ENCODE results near the gene ARHGEF40. TPM values are rescaled to one million over a fixed set of nuclear protein-coding genes. Genes with fewer than 3 reads are reported as not detected.

Gene ARHGEF40
- polyA plus RNA-seq, 1 donor (not counting 4 experiments of a cell fraction or from before 2014, with no cell fraction given), result 8.7 TPM

DNA sequence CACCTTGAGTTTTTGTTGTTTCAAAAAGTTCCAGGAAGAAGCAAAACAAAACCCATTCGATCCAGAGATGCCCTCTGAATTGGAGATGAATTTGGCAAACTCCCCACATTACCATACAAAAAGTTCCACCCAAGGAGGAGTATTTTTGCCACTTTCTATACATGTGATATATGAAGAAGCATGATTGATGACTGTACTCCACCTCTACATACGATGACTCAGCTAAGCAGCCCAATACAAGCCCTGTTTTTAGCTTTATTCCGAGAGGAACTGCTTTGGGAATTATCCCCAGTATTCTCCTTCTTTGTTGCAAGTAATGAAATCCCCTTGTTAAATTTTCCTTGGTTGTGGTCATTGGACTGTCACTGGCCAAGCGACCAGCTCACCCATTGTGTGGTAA lies 42.2 kb downstream of the ARHGEF40 start:
- dilution Hi-C loops (cut with MboI; ENCODE audit: extremely low pct_ligation_motif_present, low sequenced_read_pairs), result no loop called here
- no peaks in the 10 kb centered on the region for H3K9me3 ChIP-seq (ENCODE audit: control insufficient read depth, low read depth, low read length)

DNA sequence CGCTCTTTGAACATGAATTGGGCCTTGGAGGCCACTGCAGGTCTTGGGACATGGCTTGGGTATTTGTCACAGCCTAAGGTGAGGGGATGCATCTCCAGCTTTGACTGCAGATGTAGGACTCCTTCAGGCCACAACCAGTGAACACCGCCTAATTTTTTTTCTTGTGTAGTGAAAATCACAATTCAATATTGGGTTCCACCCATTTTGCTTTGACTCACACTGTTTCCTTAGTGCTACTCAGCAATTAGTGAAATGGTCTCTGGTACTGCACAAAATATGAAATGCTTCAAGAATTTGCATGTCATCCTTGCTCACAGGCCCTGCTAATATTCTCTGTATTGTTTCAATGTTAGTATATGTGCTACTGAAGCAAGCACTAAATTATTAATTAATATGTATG lies 43.3 kb downstream of the ARHGEF40 start:
- Histone ChIP-seq H3K9ac (ENCODE audit: control insufficient read depth, extremely low read depth, insufficient read depth, low read length) (no peak overlapping the region), H3K79me2 (ENCODE audit: control insufficient read depth, insufficient read depth, low read length) (no peaks in the 10 kb centered on the region), H3K27ac (ENCODE audit: control insufficient read depth, insufficient read depth, low read length) (no peak overlapping the region), H2AFZ (ENCODE audit: control insufficient read depth, low read length) (no peak overlapping the region), H3K9me1 (ENCODE audit: control insufficient read depth, extremely low read depth, insufficient read depth, low read length) (no peaks in the 10 kb centered on the region), H3K4me1 (ENCODE audit: control insufficient read depth, extremely low read depth, insufficient read depth, low read length) (peaks cover 8% of the 10 kb centered on the region), H3K4me2 (ENCODE audit: control insufficient read depth, extremely low read depth, insufficient read depth, low read depth, low read length) (no peak overlapping the region), H3K9me3 (ENCODE audit: control insufficient read depth, low read depth, low read length) (no peaks in the 10 kb centered on the region), H3K4me3 (ENCODE audit: control insufficient read depth in 2 of 3, extremely low read depth in 1 of 3, insufficient read depth in 2 of 3, low read depth in 1 of 3, low read length in 3 of 3) (no peak overlapping the region), H3K36me3 (ENCODE audit: control insufficient read depth in 2 of 2, extremely low read depth in 1 of 2, insufficient read depth in 2 of 2, low read length in 2 of 2) (no peaks in the 10 kb centered on the region), H3K27me3 (ENCODE audit: control insufficient read depth, extremely low read depth, insufficient read depth, low read length) (no peaks in the 10 kb centered on the region), H4K20me1 (ENCODE audit: control insufficient read depth, extremely low read depth, insufficient read depth, low read length) (no peaks in the 10 kb centered on the region)
- DNase-seq (ENCODE audit: low read depth, low spot score) (no peak), FAIRE-seq (no peak)
- TF ChIP-seq, protein P1, sequence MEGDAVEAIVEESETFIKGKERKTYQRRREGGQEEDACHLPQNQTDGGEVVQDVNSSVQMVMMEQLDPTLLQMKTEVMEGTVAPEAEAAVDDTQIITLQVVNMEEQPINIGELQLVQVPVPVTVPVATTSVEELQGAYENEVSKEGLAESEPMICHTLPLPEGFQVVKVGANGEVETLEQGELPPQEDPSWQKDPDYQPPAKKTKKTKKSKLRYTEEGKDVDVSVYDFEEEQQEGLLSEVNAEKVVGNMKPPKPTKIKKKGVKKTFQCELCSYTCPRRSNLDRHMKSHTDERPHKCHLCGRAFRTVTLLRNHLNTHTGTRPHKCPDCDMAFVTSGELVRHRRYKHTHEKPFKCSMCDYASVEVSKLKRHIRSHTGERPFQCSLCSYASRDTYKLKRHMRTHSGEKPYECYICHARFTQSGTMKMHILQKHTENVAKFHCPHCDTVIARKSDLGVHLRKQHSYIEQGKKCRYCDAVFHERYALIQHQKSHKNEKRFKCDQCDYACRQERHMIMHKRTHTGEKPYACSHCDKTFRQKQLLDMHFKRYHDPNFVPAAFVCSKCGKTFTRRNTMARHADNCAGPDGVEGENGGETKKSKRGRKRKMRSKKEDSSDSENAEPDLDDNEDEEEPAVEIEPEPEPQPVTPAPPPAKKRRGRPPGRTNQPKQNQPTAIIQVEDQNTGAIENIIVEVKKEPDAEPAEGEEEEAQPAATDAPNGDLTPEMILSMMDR (optimal IDR thresholded peaks at IDR 0.05 in 1 of 3, IDR thresholded peaks at IDR 0.05 in 1 of 3, conservative IDR thresholded peaks at IDR 0.05 in 1 of 3; ENCODE audit: extremely low read depth in 1 of 3, insufficient read depth in 2 of 3, low read length in 3 of 3), result no peak
- no peak for TF ChIP-seq EZH2 (IDR thresholded peaks at IDR 0.05; ENCODE audit: low read length)
- dilution Hi-C loops (cut with MboI; ENCODE audit: extremely low pct_ligation_motif_present, low sequenced_read_pairs), result no loop called here

More for the DNA sequence above, 42.2 kb downstream of the ARHGEF40 start:
- no peak overlapping the region for H3K9ac ChIP-seq (ENCODE audit: control insufficient read depth, extremely low read depth, insufficient read depth, low read length)
- FAIRE-seq (no peak), DNase-seq (ENCODE audit: low read depth, low spot score) (no peak)
- no peak for TF ChIP-seq EZH2 (IDR thresholded peaks at IDR 0.05; ENCODE audit: low read length)
- TF ChIP-seq, protein P1 (optimal IDR thresholded peaks at IDR 0.05 in 1 of 3, IDR thresholded peaks at IDR 0.05 in 1 of 3, conservative IDR thresholded peaks at IDR 0.05 in 1 of 3; ENCODE audit: extremely low read depth in 1 of 3, insufficient read depth in 2 of 3, low read length in 3 of 3), result no peak
- no peak overlapping the region for H2AFZ ChIP-seq (ENCODE audit: control insufficient read depth, low read length)
- no peak overlapping the region for H3K4me2 ChIP-seq (ENCODE audit: control insufficient read depth, extremely low read depth, insufficient read depth, low read depth, low read length)
- H3K27me3 ChIP-seq (ENCODE audit: control insufficient read depth, extremely low read depth, insufficient read depth, low read length), result no peaks in the 10 kb centered on the region
- H3K4me1 ChIP-seq (ENCODE audit: control insufficient read depth, extremely low read depth, insufficient read depth, low read length), result peaks cover 16% of the 10 kb centered on the region
- H3K9me1 ChIP-seq (ENCODE audit: control insufficient read depth, extremely low read depth, insufficient read depth, low read length), result no peaks in the 10 kb centered on the region
- no peaks in the 10 kb centered on the region for H3K79me2 ChIP-seq (ENCODE audit: control insufficient read depth, insufficient read depth, low read length)
- no peaks in the 10 kb centered on the region for H4K20me1 ChIP-seq (ENCODE audit: control insufficient read depth, extremely low read depth, insufficient read depth, low read length)
- H3K4me3 ChIP-seq (ENCODE audit: control insufficient read depth in 2 of 3, extremely low read depth in 1 of 3, insufficient read depth in 2 of 3, low read depth in 1 of 3, low read length in 3 of 3), result no peak overlapping the region
- H3K27ac ChIP-seq (ENCODE audit: control insufficient read depth, insufficient read depth, low read length), result no peak overlapping the region
- no peaks in the 10 kb centered on the region for H3K36me3 ChIP-seq (ENCODE audit: control insufficient read depth in 2 of 2, extremely low read depth in 1 of 2, insufficient read depth in 2 of 2, low read length in 2 of 2)
